Femur (tissue), 1 donor: ENCODE results near the gene AJAP1.

Source experiments
- DNase-seq: peaks from one replicate; pipeline ENCODE4 v3.0.0-alpha.2; 2017

Gene AJAP1

GRCh38 chr1:4631321-4631720 lies 23.1 kb upstream of the AJAP1 start:
- no peak for DNase-seq

- DNase-seq, result no peak
Measured at GRCh38 chr1:4633346-4633745, 21.1 kb upstream of the AJAP1 start.

GRCh38 chr1:4634156-4634792 lies 20.1 kb upstream of the AJAP1 start:
- DNase-seq, result no peak

- no peak for DNase-seq
Measured at GRCh38 chr1:4634793-4635406, 19.5 kb upstream of the AJAP1 start.

- DNase-seq, result no peak
Measured at GRCh38 chr1:4636186-4636585, 18.2 kb upstream of the AJAP1 start.

- no peak for DNase-seq
Measured at GRCh38 chr1:4636644-4637380, 17.6 kb upstream of the AJAP1 start.

- no peak for DNase-seq
Measured at GRCh38 chr1:4637616-4638344, 16.6 kb upstream of the AJAP1 start.

GRCh38 chr1:4638345-4638729 lies 16.1 kb upstream of the AJAP1 start:
- no peak for DNase-seq

GRCh38 chr1:4640931-4641330 lies 13.5 kb upstream of the AJAP1 start:
- DNase-seq, result no peak

- no peak for DNase-seq
Measured at GRCh38 chr1:4647391-4647790, 7.0 kb upstream of the AJAP1 start.

GRCh38 chr1:4648657-4649056 lies 5.8 kb upstream of the AJAP1 start:
- DNase-seq, result no peak

- DNase-seq, result no peak
Measured at GRCh38 chr1:4650481-4650880, 3.9 kb upstream of the AJAP1 start.

GRCh38 chr1:4650981-4651380 lies 3.4 kb upstream of the AJAP1 start:
- DNase-seq, result no peak

- DNase-seq, result peak; percentile 57
Measured at GRCh38 chr1:4652631-4653327, 1.6 kb upstream of the AJAP1 start.

GRCh38 chr1:4653328-4653660 lies 1.1 kb upstream of the AJAP1 start:
- DNase-seq, result no peak

GRCh38 chr1:4654764-4655673 lies 610 bp downstream of the AJAP1 start:
- no peak for DNase-seq

- DNase-seq, result peak; percentile 62
Measured at GRCh38 chr1:4655674-4656532, 1.5 kb downstream of the AJAP1 start.

- no peak for DNase-seq
Measured at GRCh38 chr1:4656533-4657140, 2.2 kb downstream of the AJAP1 start.

- no peak for DNase-seq
Measured at GRCh38 chr1:4657244-4657789, 2.9 kb downstream of the AJAP1 start.

- DNase-seq, result peak; percentile 88
Measured at GRCh38 chr1:4657960-4658541, 3.6 kb downstream of the AJAP1 start.
